Activated T-cell treated with anti-CD3 and anti-CD28 coated beads, Interleukin-2, amount 50 U/mL, for 72 hours (primary cell): ENCODE measurements around the gene BRMS1L. TPM values are rescaled to one million over a fixed set of nuclear protein-coding genes. Genes with fewer than 3 reads are reported as not detected.
"Not testable (repeated sequence)": the region's sequence is repeated elsewhere in the genome, so short reads cannot be mapped to it uniquely, and the experiment has no call there.

Source experiments
- ATAC-seq, 2 donors: fragments of 150-1000 bp; cut with Tn5 transposase; replicated peaks in 1 of 2; 2 replicates each; pipeline ENCODE4 v1.10.0; 2021; ENCODE audit warnings: moderate library complexity in 2 of 2, mild to moderate bottlenecking in 1 of 2
- DNase-seq, 2 donors: peaks; one replicate each; pipeline ENCODE4 v3.0.0; 2021 to 2022; ENCODE audit warnings: mixed read lengths in 1 of 2
- H3K27ac Mint-ChIP-seq: one replicate; pipeline ENCODE4 v1.8.0; 2022; ENCODE audit warnings: mild to moderate bottlenecking, moderate library complexity, mixed read lengths
- H3K27me3 Mint-ChIP-seq: one replicate; pipeline ENCODE4 v1.8.0; 2022; ENCODE audit warnings: low read depth, mixed read lengths
- H3K36me3 Mint-ChIP-seq, 2 donors: one replicate each; pipeline ENCODE4 v1.8.0; 2022; ENCODE audit warnings: mixed read lengths in 2 of 2, mild to moderate bottlenecking in 1 of 2; ENCODE audit not compliant: insufficient read depth in 2 of 2
- H3K4me1 Mint-ChIP-seq: one replicate; pipeline ENCODE4 v1.8.0; 2022; ENCODE audit warnings: low read depth, mixed read lengths
- H3K4me3 Mint-ChIP-seq, 2 donors: one replicate each; pipeline ENCODE4 v1.8.0; 2022; ENCODE audit warnings: mild to moderate bottlenecking in 2 of 2, mixed read lengths in 2 of 2, moderate library complexity in 2 of 2
- H3K9me3 Mint-ChIP-seq, 2 donors: one replicate each; pipeline ENCODE4 v1.8.0; 2022; ENCODE audit warnings: mixed read lengths in 2 of 2
- total RNA-seq, 2 donors: library from RNA; stranded (reverse); gene quantifications; one replicate each; pipeline ENCODE4 v1.2.3, GENCODE V29; 2022

Gene BRMS1L
- total RNA-seq, 2 donors from 2014 or later: 4.5 to 5.9 TPM

DNA sequence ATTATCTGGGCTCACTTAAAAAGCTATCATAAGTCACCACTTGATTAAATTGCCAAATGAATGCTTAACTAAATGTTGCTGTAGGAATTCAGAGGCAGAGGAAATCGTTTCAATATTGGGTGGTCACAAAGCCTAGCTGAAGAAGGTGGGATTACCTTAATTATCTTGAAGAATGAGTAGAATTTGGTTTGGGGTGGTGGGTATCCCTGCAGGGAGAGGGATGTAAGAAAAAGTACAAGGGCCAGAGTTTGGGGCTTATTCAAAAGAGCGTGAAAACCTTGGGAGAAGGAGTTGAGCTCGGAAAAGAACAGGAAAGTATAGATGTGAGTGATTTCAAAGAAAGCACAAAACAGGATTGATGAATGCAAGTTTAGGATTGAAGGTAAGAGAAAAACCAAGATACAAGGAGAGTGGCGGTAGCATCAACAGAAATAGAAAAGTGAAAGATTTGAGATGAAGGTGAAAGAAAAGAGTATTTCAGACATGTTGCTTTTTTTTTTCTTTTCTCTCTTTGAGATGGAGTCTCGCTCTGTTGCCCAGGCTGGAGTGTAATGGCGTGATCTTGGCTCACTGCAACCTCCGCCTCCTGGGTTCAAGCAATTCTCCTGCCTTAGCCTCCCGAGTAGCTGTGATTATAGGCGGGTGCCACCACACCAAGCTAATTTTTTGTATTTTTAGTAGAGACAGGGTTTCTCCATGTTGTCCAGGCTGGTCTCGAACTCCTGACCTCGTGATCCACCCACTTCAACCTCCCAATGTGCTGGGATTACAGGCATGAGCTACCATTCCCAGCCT, 1.7 kb downstream of the BRMS1L start:
- no peaks in the 10 kb centered on the region for H3K27me3 Mint-ChIP-seq
- H3K4me1 Mint-ChIP-seq: peaks cover 24% of the 10 kb centered on the region
- H3K4me3 Mint-ChIP-seq: peak overlapping the region; percentile 94 to 98
- H3K9me3 Mint-ChIP-seq: no peaks in the 10 kb centered on the region
- DNase-seq: no peak
- H3K36me3 Mint-ChIP-seq: peaks cover 0 to 2% of the 10 kb centered on the region in 2 donors
- ATAC-seq: no peak
- H3K27ac Mint-ChIP-seq: no peak overlapping the region

DNA sequence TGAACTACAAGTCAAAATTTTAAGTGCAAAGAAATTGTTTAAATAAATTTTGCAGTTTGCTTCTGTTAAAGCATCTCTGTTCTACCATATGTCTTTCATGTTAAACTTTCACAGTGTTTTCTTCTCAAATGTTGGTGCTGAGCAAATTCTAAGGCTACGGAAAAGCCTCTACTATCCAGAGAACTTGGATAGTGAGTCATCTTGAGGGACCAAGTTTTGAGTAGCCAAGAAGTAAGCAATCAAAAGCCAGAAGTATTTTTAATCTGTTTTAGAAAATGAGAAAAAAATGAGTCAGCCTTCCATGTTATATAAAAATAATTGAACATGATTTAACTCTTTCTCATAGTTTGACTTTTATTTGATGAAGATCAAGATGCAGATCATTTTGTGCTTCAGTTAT, 3.3 kb downstream of the BRMS1L start:
- Mint-ChIP-seq H3K4me1 (peaks cover 24% of the 10 kb centered on the region), H3K4me3 (no peak overlapping the region), H3K27me3 (no peaks in the 10 kb centered on the region), H3K9me3 (no peaks in the 10 kb centered on the region), H3K27ac (no peak overlapping the region), H3K36me3 (peaks cover 0 to 2% of the 10 kb centered on the region in 2 donors)
- DNase-seq: no peak
- no peak for ATAC-seq

DNA sequence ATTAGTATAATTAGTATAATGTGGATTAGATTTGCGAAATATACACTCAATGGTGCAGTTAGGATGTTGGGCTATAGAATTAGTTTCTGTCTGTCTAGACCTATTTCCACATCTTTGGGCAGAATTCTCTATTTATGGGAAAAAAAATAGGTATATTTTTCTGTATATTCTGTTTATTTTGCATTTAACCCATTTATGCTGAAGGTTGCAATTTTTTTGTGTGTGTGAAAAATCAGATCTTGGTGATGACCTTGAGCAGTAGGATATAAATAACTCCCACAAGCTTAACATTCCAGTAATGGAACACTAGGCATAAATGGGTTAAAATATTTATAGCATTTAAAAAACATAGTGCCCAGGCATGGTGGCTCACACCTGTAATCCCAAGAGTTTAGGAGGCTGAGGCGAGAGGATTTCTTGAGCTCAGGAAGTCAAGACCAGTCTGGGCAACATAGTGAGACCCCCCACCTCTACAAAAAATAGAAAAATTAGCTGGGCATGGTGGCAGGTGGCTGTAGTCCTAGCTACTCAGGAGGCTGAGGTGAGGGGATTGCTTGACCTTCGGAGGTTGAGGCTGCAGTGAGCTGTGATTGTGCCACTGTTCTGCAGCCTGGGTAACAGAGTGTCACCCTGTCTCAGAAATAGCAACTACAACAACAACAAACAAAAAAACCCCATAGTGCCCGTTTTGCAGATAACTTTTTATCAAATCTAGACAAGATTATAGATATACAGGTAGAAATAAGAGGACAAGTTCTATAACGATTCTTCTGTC, 9.3 kb downstream of the BRMS1L start:
- Mint-ChIP-seq H3K9me3 (peaks cover 4% of the 10 kb centered on the region in 2 donors), H3K27me3 (no peaks in the 10 kb centered on the region), H3K27ac (no peak overlapping the region), H3K4me3 (no peak overlapping the region), H3K4me1 (no peaks in the 10 kb centered on the region), H3K36me3 (peaks cover 12 to 33% of the 10 kb centered on the region in 2 donors)
- DNase-seq: no peak
- no peak for ATAC-seq

DNA sequence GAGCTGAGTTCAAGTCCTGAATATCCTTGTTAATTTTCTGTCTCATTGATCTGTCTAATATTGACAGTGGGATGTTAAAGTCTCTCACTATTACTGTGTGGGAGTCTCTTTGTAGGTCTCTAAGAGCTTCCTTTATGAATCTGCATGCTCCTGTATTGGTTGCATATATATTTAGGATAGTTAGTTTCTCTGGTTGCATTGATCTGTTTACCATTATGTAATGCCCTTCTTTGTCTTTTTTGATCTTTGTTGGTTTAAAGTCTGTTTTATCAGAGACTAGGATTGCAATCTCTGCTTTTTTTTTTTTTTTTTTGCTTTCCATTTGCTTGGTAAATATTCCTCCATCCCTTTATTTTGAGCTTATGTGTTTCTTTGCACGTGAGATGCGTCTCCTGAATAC, 15.6 kb downstream of the BRMS1L start:
- DNase-seq, H3K27me3 Mint-ChIP-seq, ATAC-seq, H3K4me3 Mint-ChIP-seq, H3K27ac Mint-ChIP-seq, H3K4me1 Mint-ChIP-seq: not testable (repeated sequence)
- peaks cover 18 to 24% of the 10 kb centered on the region in 2 donors for H3K9me3 Mint-ChIP-seq
- peaks cover 35 to 58% of the 10 kb centered on the region in 2 donors for H3K36me3 Mint-ChIP-seq

DNA sequence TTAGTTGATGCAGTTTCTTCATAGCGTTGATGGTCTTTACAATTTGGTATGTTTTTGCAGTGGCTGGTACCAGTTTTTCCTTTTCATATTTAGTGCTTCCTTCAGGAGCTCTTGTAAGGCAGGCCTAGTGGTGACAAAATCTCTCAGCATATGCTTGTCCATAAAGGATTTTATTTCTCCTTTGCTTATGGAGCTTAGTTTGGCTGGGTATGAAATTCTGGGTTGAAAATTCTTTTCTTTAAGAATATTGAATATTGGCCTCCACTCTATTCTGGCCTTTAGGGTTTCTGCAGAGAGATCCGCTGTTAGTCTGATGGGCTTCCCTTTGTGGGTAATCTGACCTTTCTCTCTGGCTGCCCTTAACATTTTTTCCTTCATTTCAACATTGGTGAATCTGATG, 16.1 kb downstream of the BRMS1L start:
- H3K27me3 Mint-ChIP-seq, H3K27ac Mint-ChIP-seq, H3K4me3 Mint-ChIP-seq, DNase-seq, H3K4me1 Mint-ChIP-seq, ATAC-seq: not testable (repeated sequence)
- Mint-ChIP-seq H3K9me3 (peaks cover 18 to 24% of the 10 kb centered on the region in 2 donors), H3K36me3 (peaks cover 35 to 55% of the 10 kb centered on the region in 2 donors)

DNA sequence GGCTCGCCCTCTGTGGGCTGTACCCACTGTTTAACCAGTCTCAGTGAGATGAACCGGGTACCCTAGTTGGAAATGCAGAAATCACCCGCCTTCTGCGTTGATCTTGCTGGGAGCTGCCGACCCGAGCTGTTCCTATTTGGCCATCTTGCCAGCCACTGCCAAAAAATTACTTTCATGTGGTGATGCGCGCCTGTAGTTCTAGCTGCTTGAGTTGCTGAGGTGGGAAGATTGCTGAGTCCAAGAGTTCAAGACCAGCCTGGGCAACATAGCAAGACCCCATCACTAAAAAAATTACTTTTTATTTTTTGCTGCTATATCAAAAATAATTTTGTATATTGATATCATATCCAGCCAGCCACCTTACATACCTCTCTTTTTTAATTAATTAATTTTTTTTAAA, 18.4 kb downstream of the BRMS1L start:
- no peaks in the 10 kb centered on the region for H3K27me3 Mint-ChIP-seq
- no peaks in the 10 kb centered on the region for H3K4me1 Mint-ChIP-seq
- DNase-seq: no peak
- H3K36me3 Mint-ChIP-seq: peaks cover 33 to 42% of the 10 kb centered on the region in 2 donors
- ATAC-seq: no peak
- no peak overlapping the region for H3K4me3 Mint-ChIP-seq
- H3K27ac Mint-ChIP-seq: no peak overlapping the region
- H3K9me3 Mint-ChIP-seq: peaks cover 17 to 24% of the 10 kb centered on the region in 2 donors

DNA sequence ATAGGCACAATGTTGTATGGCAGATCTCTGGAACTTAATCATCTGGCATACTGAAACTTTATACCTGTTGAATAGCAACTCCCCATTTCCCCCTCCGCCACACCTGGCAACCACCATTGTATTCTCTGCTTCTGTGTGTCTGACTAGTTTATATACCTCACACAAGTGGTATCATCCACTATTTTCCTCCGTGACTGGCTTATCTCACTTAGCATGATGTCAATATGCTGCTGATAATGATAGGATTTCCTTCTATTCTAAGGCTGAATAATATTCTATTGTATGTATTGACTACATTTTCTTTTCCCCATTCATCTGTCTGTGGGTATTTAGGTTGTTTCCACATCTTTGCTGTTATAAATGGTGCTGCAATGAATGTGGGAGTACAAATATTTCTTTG, 21.5 kb downstream of the BRMS1L start:
- H3K27me3 Mint-ChIP-seq: no peaks in the 10 kb centered on the region
- no peak for ATAC-seq
- no peak for DNase-seq
- no peak overlapping the region for H3K27ac Mint-ChIP-seq
- H3K36me3 Mint-ChIP-seq: peaks cover 16 to 22% of the 10 kb centered on the region in 2 donors
- no peaks in the 10 kb centered on the region for H3K4me1 Mint-ChIP-seq
- H3K9me3 Mint-ChIP-seq: peaks cover 5 to 9% of the 10 kb centered on the region in 2 donors
- H3K4me3 Mint-ChIP-seq: no peak overlapping the region

DNA sequence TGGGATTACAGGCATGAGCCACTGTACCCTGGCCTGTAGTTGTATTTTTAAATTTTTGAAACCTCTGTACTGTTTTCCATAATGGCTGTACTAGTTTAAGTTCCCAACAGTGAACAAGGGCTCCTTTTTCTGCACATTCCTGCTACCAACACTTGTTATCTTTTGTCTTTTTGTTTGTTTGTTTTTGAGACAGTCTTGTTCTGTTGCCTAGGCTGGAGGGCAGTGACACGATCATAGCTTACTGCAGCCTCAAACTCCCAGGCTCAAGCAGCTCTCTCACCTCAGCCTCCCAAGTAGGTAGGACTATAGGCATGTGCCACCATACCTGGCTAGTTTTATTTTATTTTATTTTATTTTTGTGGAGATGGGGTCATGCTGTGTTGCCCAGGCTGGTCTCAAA, 23.0 kb downstream of the BRMS1L start:
- peaks cover 10 to 14% of the 10 kb centered on the region in 2 donors for H3K36me3 Mint-ChIP-seq
- ATAC-seq: no peak
- peaks cover 2 to 3% of the 10 kb centered on the region in 2 donors for H3K9me3 Mint-ChIP-seq
- H3K4me3 Mint-ChIP-seq: no peak overlapping the region
- no peaks in the 10 kb centered on the region for H3K27me3 Mint-ChIP-seq
- no peaks in the 10 kb centered on the region for H3K4me1 Mint-ChIP-seq
- no peak overlapping the region for H3K27ac Mint-ChIP-seq
- DNase-seq: no peak

DNA sequence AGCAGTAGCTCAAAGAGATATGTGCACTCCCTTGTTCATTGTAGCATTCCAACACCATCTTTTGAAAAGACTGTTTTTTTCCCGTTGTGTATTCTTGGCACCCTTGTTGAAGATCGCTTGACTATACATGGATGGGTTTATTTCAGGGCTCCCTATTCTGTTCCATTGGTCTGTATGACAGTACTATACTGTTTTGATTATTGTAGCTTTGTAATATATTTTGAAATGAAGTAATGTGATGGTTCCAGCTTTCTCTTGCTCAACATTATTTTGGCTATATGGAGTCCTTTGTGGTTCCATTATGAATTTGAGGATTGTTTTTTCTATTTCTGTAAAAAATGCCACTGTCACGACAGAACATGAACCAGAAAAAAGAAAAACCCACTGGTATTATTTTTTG, 25.7 kb downstream of the BRMS1L start:
- ATAC-seq (no peak), DNase-seq (no peak)
- Mint-ChIP-seq H3K36me3 (peaks cover 10% of the 10 kb centered on the region in 2 donors), H3K27ac (no peak overlapping the region), H3K4me3 (no peak overlapping the region), H3K27me3 (no peaks in the 10 kb centered on the region), H3K9me3 (peaks cover 2 to 3% of the 10 kb centered on the region in 2 donors), H3K4me1 (no peaks in the 10 kb centered on the region)

DNA sequence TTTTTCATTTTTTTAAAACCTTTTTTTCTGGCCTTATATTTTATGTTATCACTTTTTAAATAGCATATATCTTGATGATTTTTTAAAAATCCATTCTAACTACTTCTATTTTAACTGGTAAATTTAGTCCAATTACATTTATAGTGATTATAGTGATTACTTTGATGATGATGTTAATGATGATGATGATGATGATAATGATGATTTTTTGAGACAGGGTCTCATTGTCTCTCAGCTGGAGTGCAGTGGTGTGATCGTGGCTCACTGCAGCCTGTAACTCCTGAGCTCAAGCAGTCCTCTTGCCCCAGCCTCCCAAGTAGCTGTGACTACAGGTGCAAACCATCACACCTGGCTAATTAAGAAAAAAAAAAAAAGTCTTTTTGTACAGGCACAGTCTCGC, 27.1 kb downstream of the BRMS1L start:
- ATAC-seq (no peak), DNase-seq (no peak)
- Mint-ChIP-seq H3K9me3 (peaks cover 2 to 3% of the 10 kb centered on the region in 2 donors), H3K36me3 (peaks cover 10% of the 10 kb centered on the region in 2 donors), H3K4me3 (no peak overlapping the region), H3K4me1 (no peaks in the 10 kb centered on the region), H3K27me3 (no peaks in the 10 kb centered on the region), H3K27ac (no peak overlapping the region)

DNA sequence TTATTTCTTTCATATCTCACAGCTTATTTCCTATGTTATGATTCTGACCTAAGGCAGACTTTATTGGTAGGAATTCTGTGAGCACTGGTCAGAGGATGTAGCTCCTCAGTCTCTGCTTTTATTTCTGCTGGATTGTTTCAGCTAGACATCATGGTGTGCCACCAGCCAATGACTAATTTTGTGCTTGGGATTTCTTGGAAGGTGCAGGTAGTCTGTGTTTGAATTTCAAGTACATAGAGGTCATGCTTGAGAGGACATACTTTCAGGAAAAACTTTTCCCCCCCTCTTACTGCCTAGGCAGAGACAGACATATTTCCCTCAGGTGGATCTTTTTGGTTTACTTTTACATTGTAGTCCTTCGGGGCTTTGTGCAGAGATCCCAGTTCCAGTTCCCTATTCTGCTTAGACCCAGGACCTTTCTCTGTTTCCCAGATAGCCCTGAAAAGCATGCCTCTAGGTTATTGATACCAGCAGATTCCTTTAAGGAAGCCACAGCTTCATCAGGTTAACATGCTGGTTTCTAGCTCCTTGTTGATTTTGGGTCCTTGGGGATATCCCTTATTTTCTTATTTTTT, 28.6 kb downstream of the BRMS1L start:
- H3K27me3 Mint-ChIP-seq: no peaks in the 10 kb centered on the region
- H3K27ac Mint-ChIP-seq: peak overlapping the region; percentile 11
- no peaks in the 10 kb centered on the region for H3K4me1 Mint-ChIP-seq
- peaks cover 10 to 11% of the 10 kb centered on the region in 2 donors for H3K36me3 Mint-ChIP-seq
- H3K9me3 Mint-ChIP-seq: peaks cover 2 to 3% of the 10 kb centered on the region in 2 donors
- DNase-seq (no peak), ATAC-seq (no peak)
- H3K4me3 Mint-ChIP-seq: no peak overlapping the region

DNA sequence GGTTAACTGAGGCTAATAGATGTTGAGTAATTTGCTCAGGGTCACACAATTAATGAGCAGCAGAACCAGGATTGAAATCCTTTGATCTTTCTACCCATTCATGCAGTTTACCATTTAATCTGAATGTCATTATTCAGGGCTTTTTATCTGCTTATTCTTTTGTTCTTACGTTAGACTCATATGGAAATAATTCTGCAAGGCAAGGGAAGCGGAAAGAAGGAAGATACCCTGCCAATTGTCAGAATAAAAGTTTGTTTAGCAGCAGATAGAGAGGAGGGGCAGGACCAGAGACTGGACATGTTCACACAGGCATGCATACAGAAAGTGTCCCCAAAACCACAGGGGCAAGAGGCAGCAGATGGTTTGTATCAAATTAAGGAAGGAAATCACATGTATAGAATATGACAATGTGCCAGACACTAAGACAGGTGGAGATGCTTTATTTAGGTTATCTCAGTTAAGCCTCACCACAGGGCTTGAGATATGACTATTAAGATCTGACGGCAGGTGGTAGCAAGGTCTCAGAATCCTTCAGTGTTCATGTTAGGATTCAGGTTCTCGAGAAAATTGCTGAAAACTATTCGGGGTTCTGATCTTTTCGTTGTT, 29.8 kb downstream of the BRMS1L start:
- peaks cover 6 to 11% of the 10 kb centered on the region in 2 donors for H3K36me3 Mint-ChIP-seq
- H3K4me3 Mint-ChIP-seq: no peak overlapping the region
- no peak for ATAC-seq
- H3K27me3 Mint-ChIP-seq: no peaks in the 10 kb centered on the region
- H3K9me3 Mint-ChIP-seq: peaks cover 2 to 3% of the 10 kb centered on the region in 2 donors
- H3K27ac Mint-ChIP-seq: peak overlapping the region; percentile 9
- DNase-seq: no peak
- no peaks in the 10 kb centered on the region for H3K4me1 Mint-ChIP-seq
